ENCODE data around the gene ADAM12. TPM values are rescaled to one million over a fixed set of nuclear protein-coding genes. Genes with fewer than 3 reads are reported as not detected.

Gene ADAM12
- total RNA-seq, 1 experiment from 2014 or later: 16.8 TPM

- H3K27ac ChIP-seq: no peak overlapping the region
- no peak for DNase-seq
- no peaks in the 10 kb centered on the region for H3K9me2 ChIP-seq (ENCODE audit: insufficient read depth)
- H3K79me2 ChIP-seq (ENCODE audit: low read depth): no peaks in the 10 kb centered on the region
- no peaks in the 10 kb centered on the region for H3F3A ChIP-seq (ENCODE audit: insufficient read depth, low read depth)
- H2AFZ ChIP-seq: no peak overlapping the region
- POLR2A ChIA-PET (ENCODE audit: unreplicated experiment): no interaction called here
- no peaks in the 10 kb centered on the region for H3K9me3 ChIP-seq (ENCODE audit: insufficient read depth, low read depth)
- intact Hi-C loops (cut with micrococcal nuclease; ENCODE audit: unreplicated experiment): no loop called here
- H3K4me2 ChIP-seq: no peak overlapping the region
- no TSS peak for BruUV-seq (replicated peaks)
- H3K4me3 ChIP-seq: no peak overlapping the region
- CTCF ChIA-PET: no interaction called here
- no peaks in the 10 kb centered on the region for H3K27me3 ChIP-seq (ENCODE audit: insufficient read depth, low read depth)
- H3K4me1 ChIP-seq (replicated peaks; ENCODE audit: insufficient read depth): peaks cover 10% of the 10 kb centered on the region; the same call in 1 of the 2 replicates
- no peaks in the 10 kb centered on the region for H4K20me1 ChIP-seq (ENCODE audit: insufficient read depth)
- no peak for TF ChIP-seq CTCF (conservative IDR thresholded peaks at IDR 0.05)
- no peak for TF ChIP-seq EZH2 (IDR thresholded peaks at IDR 0.05; ENCODE audit: low read depth)
- H3K36me3 ChIP-seq (ENCODE audit: low read depth): no peaks in the 10 kb centered on the region
Measured at GRCh38 chr10:126225672-126226008, 162.6 kb downstream of the ADAM12 start.

- no peaks in the 10 kb centered on the region for H3K79me2 ChIP-seq (ENCODE audit: low read depth)
- ChIA-PET CTCF (no interaction called here), POLR2A (ENCODE audit: unreplicated experiment) (no interaction called here)
- H3K27ac ChIP-seq: no peak overlapping the region
- H3K36me3 ChIP-seq (ENCODE audit: low read depth): no peaks in the 10 kb centered on the region
- H3K4me1 ChIP-seq (replicated peaks; ENCODE audit: insufficient read depth): peaks cover 10% of the 10 kb centered on the region; the same call in 1 of the 2 replicates
- BruUV-seq (replicated peaks): no TSS peak
- H2AFZ ChIP-seq: no peak overlapping the region
- H3K4me3 ChIP-seq: no peak overlapping the region
- no peak for DNase-seq
- TF ChIP-seq CTCF (conservative IDR thresholded peaks at IDR 0.05) (no peak), EZH2 (IDR thresholded peaks at IDR 0.05; ENCODE audit: low read depth) (no peak)
- no peaks in the 10 kb centered on the region for H3K9me2 ChIP-seq (ENCODE audit: insufficient read depth)
- H4K20me1 ChIP-seq (ENCODE audit: insufficient read depth): no peaks in the 10 kb centered on the region
- no peaks in the 10 kb centered on the region for H3K9me3 ChIP-seq (ENCODE audit: insufficient read depth, low read depth)
- no peaks in the 10 kb centered on the region for H3F3A ChIP-seq (ENCODE audit: insufficient read depth, low read depth)
- no peaks in the 10 kb centered on the region for H3K27me3 ChIP-seq (ENCODE audit: insufficient read depth, low read depth)
- no peak overlapping the region for H3K4me2 ChIP-seq
- intact Hi-C loops (cut with micrococcal nuclease; ENCODE audit: unreplicated experiment): no loop called here
Measured at GRCh38 chr10:126224967-126225671, 163.2 kb downstream of the ADAM12 start.

GRCh38 chr10:126223512-126224067, 164.7 kb downstream of the ADAM12 start:
- no peaks in the 10 kb centered on the region for H3K9me3 ChIP-seq (ENCODE audit: insufficient read depth, low read depth)
- H3K4me2 ChIP-seq: no peak overlapping the region
- intact Hi-C loops (cut with micrococcal nuclease; ENCODE audit: unreplicated experiment): no loop called here
- no peak overlapping the region for H3K4me3 ChIP-seq
- no peaks in the 10 kb centered on the region for H3F3A ChIP-seq (ENCODE audit: insufficient read depth, low read depth)
- H3K27ac ChIP-seq: no peak overlapping the region
- no peaks in the 10 kb centered on the region for H3K36me3 ChIP-seq (ENCODE audit: low read depth)
- no peaks in the 10 kb centered on the region for H3K27me3 ChIP-seq (ENCODE audit: insufficient read depth, low read depth)
- H3K4me1 ChIP-seq (replicated peaks; ENCODE audit: insufficient read depth): peaks cover 10% of the 10 kb centered on the region; the same call in 1 of the 2 replicates
- CTCF ChIA-PET: no interaction called here
- no peaks in the 10 kb centered on the region for H4K20me1 ChIP-seq (ENCODE audit: insufficient read depth)
- no peaks in the 10 kb centered on the region for H3K79me2 ChIP-seq (ENCODE audit: low read depth)
- DNase-seq: no peak
- no TSS peak for BruUV-seq (replicated peaks)
- POLR2A ChIA-PET (ENCODE audit: unreplicated experiment): no interaction called here
- H2AFZ ChIP-seq: no peak overlapping the region
- H3K9me2 ChIP-seq (ENCODE audit: insufficient read depth): no peaks in the 10 kb centered on the region
- TF ChIP-seq CTCF (conservative IDR thresholded peaks at IDR 0.05) (no peak), EZH2 (IDR thresholded peaks at IDR 0.05; ENCODE audit: low read depth) (no peak)
